Fibroblast of pulmonary artery (primary cell): ENCODE data around the gene HOXC4.

Experiments used
- DNase-seq: peaks from one replicate; pipeline ENCODE4 v3.0.0-alpha.2; 2010; ENCODE audit warnings: low read depth
- H3K4me3 ChIP-seq: replicated peaks from 2 replicates; pipeline ENCODE4 v1.5.1; 2011; ENCODE audit warnings: low read depth, mild to moderate bottlenecking, control low read depth, low read length, moderate library complexity
- TF ChIP-seq, protein P1 (sequence below): IDR thresholded peaks from 2 replicates; pipeline ENCODE4 v1.5.1; 2011; ENCODE audit warnings: mild to moderate bottlenecking, control low read depth, low read length, inconsistent platforms; ENCODE audit errors: missing control alignments

Gene HOXC4

DNA sequence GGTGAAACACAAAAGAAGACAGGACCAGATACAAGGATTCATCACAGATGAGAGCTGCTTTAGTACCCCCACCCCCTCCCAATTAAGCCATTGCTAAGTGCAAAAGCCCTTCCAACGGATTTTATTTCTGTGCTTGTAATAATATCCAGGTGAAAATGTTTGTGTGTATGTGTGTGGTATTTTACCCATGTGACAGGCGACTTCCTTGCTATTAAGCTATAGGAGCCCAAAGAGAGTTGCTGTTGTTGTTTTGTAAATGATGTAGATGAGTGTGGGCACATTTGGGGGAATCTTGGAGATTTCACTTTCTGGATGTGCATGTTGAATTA lies 3.2 kb upstream of the HOXC4 start:
- H3K4me3 ChIP-seq: no peak overlapping the region
- TF ChIP-seq, protein P1, sequence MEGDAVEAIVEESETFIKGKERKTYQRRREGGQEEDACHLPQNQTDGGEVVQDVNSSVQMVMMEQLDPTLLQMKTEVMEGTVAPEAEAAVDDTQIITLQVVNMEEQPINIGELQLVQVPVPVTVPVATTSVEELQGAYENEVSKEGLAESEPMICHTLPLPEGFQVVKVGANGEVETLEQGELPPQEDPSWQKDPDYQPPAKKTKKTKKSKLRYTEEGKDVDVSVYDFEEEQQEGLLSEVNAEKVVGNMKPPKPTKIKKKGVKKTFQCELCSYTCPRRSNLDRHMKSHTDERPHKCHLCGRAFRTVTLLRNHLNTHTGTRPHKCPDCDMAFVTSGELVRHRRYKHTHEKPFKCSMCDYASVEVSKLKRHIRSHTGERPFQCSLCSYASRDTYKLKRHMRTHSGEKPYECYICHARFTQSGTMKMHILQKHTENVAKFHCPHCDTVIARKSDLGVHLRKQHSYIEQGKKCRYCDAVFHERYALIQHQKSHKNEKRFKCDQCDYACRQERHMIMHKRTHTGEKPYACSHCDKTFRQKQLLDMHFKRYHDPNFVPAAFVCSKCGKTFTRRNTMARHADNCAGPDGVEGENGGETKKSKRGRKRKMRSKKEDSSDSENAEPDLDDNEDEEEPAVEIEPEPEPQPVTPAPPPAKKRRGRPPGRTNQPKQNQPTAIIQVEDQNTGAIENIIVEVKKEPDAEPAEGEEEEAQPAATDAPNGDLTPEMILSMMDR: no peak

DNA sequence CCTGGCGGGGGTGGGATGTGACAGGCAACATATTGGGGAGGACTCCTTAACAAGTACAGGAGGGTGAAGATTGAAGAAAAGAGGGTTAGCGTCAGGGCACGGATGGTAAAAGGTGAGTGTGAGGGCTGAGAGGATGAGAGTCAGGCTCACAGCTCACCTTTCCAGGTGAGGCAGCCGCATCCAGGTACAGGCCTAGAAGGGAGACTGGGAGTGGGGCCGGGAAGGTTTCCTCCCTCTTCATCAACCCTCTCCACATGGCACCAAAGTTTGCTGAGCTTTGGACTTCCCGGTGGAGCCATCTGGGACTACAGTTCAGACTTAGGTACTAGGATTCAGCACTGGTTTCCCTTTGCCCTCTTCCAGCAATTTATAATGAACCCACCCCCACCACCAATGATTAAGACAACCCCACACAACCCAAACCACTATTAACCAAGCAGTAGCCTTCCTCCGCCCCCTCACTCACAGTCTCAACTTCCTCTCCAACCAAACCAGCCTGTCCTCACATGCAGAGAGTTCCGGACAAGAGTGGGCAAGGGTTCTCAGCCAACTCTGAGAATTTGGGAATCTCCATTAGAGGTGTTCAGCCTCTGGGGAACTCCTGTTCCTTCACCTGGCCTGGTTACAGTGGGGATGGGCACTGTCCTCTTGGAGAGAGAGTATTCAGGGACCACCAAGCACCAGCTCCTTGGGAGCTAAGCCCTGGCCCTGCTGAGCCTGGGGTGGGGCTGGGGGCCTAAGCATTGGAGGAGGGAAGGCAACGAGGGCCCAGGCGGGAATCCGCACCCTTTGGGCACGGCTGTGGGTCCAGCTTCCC lies 2.4 kb upstream of the HOXC4 start:
- TF ChIP-seq, protein P1: no peak
- no peak overlapping the region for H3K4me3 ChIP-seq
- no peak for DNase-seq

More for the DNA sequence above, 3.2 kb upstream of the HOXC4 start:
- no peak for DNase-seq

DNA sequence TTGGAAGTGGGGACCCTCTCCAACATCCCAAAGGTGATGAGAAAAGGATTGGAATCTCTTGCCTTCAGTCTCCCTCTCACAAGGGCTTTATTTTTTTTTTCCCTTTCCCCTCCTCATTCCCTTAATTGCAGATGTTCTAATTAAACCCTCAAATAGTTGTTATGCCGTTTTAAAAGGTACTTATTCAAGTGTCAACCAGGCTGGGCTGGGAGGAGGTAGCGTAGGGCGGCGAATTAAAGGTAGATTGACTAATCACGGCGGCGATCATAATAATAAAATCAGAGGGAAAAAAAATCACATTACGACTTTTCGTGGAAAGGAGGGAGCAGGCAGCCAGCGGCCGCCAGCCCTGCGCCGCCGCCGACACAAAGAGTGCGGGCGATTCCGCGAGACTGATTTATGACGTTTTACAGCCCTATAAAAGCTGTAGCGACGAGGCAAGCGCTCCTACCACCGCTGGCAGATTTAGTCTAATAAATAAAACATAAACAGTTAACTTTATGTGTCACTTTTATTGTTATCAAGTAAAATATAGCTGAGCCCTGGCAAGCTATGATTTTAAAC lies 1.7 kb upstream of the HOXC4 start:
- no peak overlapping the region for H3K4me3 ChIP-seq
- no peak for DNase-seq
- TF ChIP-seq, protein P1: no peak

DNA sequence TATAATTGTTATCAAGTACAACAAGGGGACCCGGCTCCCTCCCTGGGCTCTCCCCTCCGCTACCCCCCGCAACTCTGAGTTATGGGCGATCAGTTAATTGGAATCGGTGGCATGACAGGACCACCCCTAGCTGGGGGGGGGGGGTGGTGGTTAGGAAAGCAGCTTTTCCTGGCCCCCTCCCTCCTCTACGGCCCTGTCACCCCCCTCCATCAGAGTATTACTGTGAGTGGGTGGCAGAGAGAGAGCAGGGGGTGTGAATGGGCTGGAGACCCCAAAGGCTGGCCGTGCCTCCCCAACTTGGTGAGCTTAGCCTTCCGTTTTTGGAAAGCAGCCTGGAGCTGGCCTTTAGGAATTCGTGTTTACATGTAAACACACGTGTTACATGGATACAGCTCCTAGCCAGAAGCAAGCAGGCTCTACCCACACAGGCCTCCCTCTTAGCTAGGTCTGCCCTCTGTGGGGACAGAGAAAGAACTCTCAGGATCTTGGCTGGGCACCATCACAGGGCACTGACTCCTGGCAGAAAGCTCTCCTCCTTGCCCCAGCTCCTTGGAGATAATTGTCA lies 1.1 kb upstream of the HOXC4 start:
- no peak for DNase-seq
- H3K4me3 ChIP-seq: no peak overlapping the region
- TF ChIP-seq, protein P1: no peak

DNA sequence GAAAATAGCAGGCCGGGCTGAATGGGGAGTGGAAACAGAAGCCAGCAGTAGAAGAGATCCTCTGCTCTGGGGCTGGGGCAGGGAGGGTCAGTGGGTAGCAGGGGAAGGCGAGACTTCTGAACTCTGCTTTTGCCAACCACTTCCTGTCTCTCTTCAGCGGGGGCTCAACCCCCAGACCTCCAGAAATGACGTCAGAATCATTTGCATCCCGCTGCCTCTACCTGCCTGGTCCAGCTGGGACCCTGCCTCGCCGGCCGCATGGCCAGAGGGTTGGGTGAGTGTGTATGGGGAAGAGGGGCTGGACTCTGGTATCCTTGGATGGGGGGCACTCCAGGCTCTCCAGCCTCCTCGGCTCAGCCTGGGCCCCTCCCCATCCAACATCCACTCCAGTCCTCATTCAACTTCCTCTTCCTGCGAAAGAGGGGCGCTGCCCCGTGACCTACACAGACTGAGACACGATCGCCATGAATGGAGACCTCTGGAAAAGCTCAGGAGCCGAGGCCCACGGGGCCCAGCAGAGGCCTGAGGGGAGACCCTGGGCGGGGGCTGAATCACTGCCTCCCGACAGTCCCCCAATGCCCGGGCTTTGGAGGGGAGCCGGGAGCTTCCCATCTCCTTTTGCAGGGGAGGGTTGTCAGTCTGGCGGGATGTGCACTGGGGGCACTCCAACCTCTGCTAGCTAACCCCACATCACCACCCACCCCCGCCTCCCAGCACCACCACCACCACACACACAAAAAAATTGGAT lies 458 bp upstream of the HOXC4 start:
- no peak for DNase-seq
- H3K4me3 ChIP-seq: peak overlapping the region; percentile 64
- TF ChIP-seq, protein P1: no peak

DNA sequence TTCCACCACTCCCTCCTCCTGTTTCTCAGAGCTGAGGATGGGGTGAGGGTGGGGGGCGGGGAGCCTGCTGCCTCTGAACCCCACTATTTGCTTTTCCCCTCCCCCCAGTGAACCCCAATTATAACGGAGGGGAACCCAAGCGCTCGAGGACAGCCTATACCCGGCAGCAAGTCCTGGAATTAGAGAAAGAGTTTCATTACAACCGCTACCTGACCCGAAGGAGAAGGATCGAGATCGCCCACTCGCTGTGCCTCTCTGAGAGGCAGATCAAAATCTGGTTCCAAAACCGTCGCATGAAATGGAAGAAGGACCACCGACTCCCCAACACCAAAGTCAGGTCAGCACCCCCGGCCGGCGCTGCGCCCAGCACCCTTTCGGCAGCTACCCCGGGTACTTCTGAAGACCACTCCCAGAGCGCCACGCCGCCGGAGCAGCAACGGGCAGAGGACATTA lies 1.1 kb downstream of the HOXC4 start:
- no peak for DNase-seq
- TF ChIP-seq, protein P1: no peak
- peak overlapping the region; percentile 64 for H3K4me3 ChIP-seq
